ENCODE measurements around the gene KIAA1671.

DNA sequence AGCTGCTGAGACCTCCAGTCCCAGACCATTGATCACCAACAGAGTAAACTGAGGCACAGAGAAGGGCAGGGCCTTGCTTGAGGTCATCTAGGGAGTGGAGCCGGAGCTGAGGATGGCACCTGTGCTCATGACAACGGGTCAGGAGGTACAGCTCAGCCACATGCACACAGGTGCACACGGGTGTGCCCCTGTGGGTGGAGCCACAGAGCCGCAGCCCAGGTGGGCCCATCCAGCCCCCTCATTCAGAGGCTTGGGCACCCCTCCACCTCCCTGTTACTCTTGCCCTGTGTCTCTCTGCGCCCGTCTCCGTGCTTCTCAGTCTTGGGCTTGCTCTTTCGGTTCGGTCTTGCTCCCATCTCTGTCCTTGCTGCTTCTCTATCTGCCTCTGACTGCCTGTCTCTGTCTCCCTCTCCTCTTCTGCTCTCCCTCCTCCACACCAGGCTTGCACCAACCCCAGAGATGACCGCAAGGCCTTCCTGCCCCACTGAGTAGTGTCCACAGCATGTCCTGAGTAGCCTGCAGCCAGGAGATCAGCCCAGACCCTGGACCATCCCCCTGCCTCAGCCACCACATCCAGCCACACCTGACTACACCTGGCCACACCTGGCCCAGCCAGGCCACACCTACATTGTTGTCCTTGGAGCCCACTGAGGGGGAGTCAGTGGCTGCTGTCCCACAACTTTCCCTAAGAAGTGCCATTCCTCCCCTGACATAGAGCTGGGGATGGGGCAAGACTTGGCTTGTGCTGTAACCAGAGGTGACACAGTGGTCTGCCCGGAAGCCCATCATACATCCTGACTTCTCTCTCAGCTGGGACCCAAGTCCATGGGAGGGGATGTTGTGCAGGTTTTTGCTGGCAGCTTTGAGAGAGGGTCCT lies 207.8 kb downstream of the KIAA1671 start:
- TF ChIP-seq POLR2AphosphoS5 (IDR thresholded peaks at IDR 0.05; ENCODE audit: low read depth, low read length): no peak
- no peak for TF ChIP-seq SIN3A (IDR thresholded peaks at IDR 0.05; ENCODE audit: borderline replicate concordance, insufficient read depth, low read length)
- TF ChIP-seq TAF1 (IDR thresholded peaks at IDR 0.05; ENCODE audit: borderline replicate concordance, insufficient read depth, low read length): no peak
- no peak for TF ChIP-seq FOXP2 (optimal IDR thresholded peaks at IDR 0.05; ENCODE audit: borderline replicate concordance, extremely low read depth, extremely low read length, insufficient read depth)
- TF ChIP-seq, protein P1, sequence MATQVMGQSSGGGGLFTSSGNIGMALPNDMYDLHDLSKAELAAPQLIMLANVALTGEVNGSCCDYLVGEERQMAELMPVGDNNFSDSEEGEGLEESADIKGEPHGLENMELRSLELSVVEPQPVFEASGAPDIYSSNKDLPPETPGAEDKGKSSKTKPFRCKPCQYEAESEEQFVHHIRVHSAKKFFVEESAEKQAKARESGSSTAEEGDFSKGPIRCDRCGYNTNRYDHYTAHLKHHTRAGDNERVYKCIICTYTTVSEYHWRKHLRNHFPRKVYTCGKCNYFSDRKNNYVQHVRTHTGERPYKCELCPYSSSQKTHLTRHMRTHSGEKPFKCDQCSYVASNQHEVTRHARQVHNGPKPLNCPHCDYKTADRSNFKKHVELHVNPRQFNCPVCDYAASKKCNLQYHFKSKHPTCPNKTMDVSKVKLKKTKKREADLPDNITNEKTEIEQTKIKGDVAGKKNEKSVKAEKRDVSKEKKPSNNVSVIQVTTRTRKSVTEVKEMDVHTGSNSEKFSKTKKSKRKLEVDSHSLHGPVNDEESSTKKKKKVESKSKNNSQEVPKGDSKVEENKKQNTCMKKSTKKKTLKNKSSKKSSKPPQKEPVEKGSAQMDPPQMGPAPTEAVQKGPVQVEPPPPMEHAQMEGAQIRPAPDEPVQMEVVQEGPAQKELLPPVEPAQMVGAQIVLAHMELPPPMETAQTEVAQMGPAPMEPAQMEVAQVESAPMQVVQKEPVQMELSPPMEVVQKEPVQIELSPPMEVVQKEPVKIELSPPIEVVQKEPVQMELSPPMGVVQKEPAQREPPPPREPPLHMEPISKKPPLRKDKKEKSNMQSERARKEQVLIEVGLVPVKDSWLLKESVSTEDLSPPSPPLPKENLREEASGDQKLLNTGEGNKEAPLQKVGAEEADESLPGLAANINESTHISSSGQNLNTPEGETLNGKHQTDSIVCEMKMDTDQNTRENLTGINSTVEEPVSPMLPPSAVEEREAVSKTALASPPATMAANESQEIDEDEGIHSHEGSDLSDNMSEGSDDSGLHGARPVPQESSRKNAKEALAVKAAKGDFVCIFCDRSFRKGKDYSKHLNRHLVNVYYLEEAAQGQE (IDR thresholded peaks at IDR 0.05; ENCODE audit: insufficient read depth in 1 of 2, low read depth in 2 of 2, low read length in 2 of 2): no peak

All from PFSK-1 (cell line).